IMR-90 (cell line): Measurements from ENCODE around the gene THOC6. TPM values are rescaled to one million over a fixed set of nuclear protein-coding genes. Genes with fewer than 3 reads are reported as not detected.
A peak's percentile ranks its signal among the peaks of the same experiment; 100 is the strongest.

ENCODE experiments used
- ATAC-seq: fragments of 200-7000 bp; cut with Tn5 transposase; 2 replicates; pipeline ENCODE4 v1.9.1; 2020; ENCODE audit warnings: low read depth, mild to moderate bottlenecking, moderate library complexity
- BruUV-seq: library from RNA; stranded (reverse); fragments of 400-500 nt; replicated peaks from 2 replicates; lab custom pipeline; 2021; lab: Mats Ljungman, UMichigan
- CTCF ChIA-PET: fragments of 300-600 bp; formaldehyde crosslinking; extraction: SDS; loops from one replicate; lab custom pipeline; 2021; ENCODE audit warnings: antibody characterized with exemption; lab: Yijun Ruan, JAX
- POLR2A ChIA-PET: fragments of 300-600 bp; sonication (Branson Sonifier 250); formaldehyde crosslinking; loops from one replicate; lab custom pipeline; 2022; ENCODE audit warnings: antibody characterized with exemption; ENCODE audit not compliant: unreplicated experiment; lab: Charles Lee
- DNase-seq: peaks from one replicate; pipeline ENCODE4 v3.0.0; 2013
- H2AFZ ChIP-seq: replicated peaks from 2 replicates; pipeline ENCODE3; 2013; ENCODE audit warnings: low read length, mild to moderate bottlenecking; ENCODE audit not compliant: poor library complexity
- H2AK5ac ChIP-seq: 2 replicates; pipeline ENCODE4 v1.6.1; 2013; ENCODE audit warnings: low read depth, low read length, inconsistent platforms
- H2AK9ac ChIP-seq: replicated peaks from 2 replicates; pipeline ENCODE3; 2013; ENCODE audit warnings: mild to moderate bottlenecking, low read depth, low read length, moderate library complexity; ENCODE audit not compliant: poor library complexity
- H2BK120ac ChIP-seq: 2 replicates; pipeline ENCODE4 v1.6.1; 2013; ENCODE audit warnings: low read depth, low read length, inconsistent platforms
- H2BK15ac ChIP-seq: 3 replicates; pipeline ENCODE4 v1.6.1; 2013; ENCODE audit warnings: low read depth, low read length, inconsistent platforms
- H2BK20ac ChIP-seq: 2 replicates; pipeline ENCODE4 v1.6.1; 2013; ENCODE audit warnings: low read depth, mild to moderate bottlenecking, inconsistent platforms, low read length, moderate library complexity
- H2BK5ac ChIP-seq: 2 replicates; pipeline ENCODE4 v1.6.1; 2013; ENCODE audit warnings: mild to moderate bottlenecking, low read depth, low read length, inconsistent platforms; ENCODE audit not compliant: poor library complexity, severe bottlenecking
- H3K14ac ChIP-seq: replicated peaks from 2 replicates; pipeline ENCODE4 v1.6.1; 2013; ENCODE audit warnings: low read depth, low read length, inconsistent platforms
- H3K18ac ChIP-seq: 2 replicates; pipeline ENCODE4 v1.6.1; 2013; ENCODE audit warnings: low read depth, low read length, control low read depth
- H3K23ac ChIP-seq: 2 replicates; pipeline ENCODE4 v1.6.1; 2013; ENCODE audit warnings: low read depth, low read length, inconsistent platforms
- H3K27ac ChIP-seq: 2 replicates; pipeline ENCODE4 v1.5.1; 2013; ENCODE audit warnings: mild to moderate bottlenecking, control low read depth, low read length; ENCODE audit not compliant: insufficient read depth
- H3K27me3 ChIP-seq: 2 replicates; pipeline ENCODE4 v1.6.1; 2013; ENCODE audit warnings: low read length; ENCODE audit not compliant: control insufficient read depth, insufficient read depth
- H3K36me3 ChIP-seq: 2 replicates; pipeline ENCODE4 v1.6.1; 2013; ENCODE audit warnings: low read length, mixed read lengths; ENCODE audit not compliant: control insufficient read depth, insufficient read depth
- H3K4ac ChIP-seq: 2 replicates; pipeline ENCODE4 v1.6.1; 2013; ENCODE audit warnings: low read depth, low read length, inconsistent platforms
- H3K4me1 ChIP-seq: 2 replicates; pipeline ENCODE4 v1.6.1; 2013; ENCODE audit warnings: low read length, mixed read lengths; ENCODE audit not compliant: control insufficient read depth, insufficient read depth
- H3K4me2 ChIP-seq: 2 replicates; pipeline ENCODE4 v1.6.1; 2013; ENCODE audit warnings: low read depth, mild to moderate bottlenecking, control low read depth, low read length, moderate library complexity
- H3K4me3 ChIP-seq: 2 replicates; pipeline ENCODE4 v1.5.1; 2013; ENCODE audit warnings: low read depth, mild to moderate bottlenecking, control low read depth, low read length, moderate library complexity; ENCODE audit not compliant: insufficient read depth
- H3K56ac ChIP-seq: 2 replicates; pipeline ENCODE4 v1.6.1; 2013; ENCODE audit warnings: low read length, inconsistent platforms; ENCODE audit not compliant: insufficient read depth; ENCODE audit errors: extremely low read depth
- H3K79me1 ChIP-seq, 2 experiments: 2 replicates each; pipeline ENCODE4 v1.6.1; 2013; ENCODE audit warnings: low read length in 2 of 2, inconsistent platforms in 1 of 2, low read depth in 1 of 2
- H3K9ac ChIP-seq: 2 replicates; pipeline ENCODE4 v1.6.1; 2013; ENCODE audit warnings: low read depth, low read length, control low read depth
- H3K9me1 ChIP-seq: 2 replicates; pipeline ENCODE4 v1.6.1; 2013; ENCODE audit warnings: low read length, inconsistent platforms; ENCODE audit not compliant: insufficient read depth
- H3K9me3 ChIP-seq: 2 replicates; pipeline ENCODE4 v1.6.1; 2013; ENCODE audit warnings: low read length; ENCODE audit not compliant: control insufficient read depth, insufficient read depth
- H4K20me1 ChIP-seq: 2 replicates; pipeline ENCODE4 v1.6.1; 2013; ENCODE audit warnings: low read length, inconsistent platforms; ENCODE audit not compliant: insufficient read depth
- H4K5ac ChIP-seq: 2 replicates; pipeline ENCODE4 v1.6.1; 2013; ENCODE audit warnings: mild to moderate bottlenecking, low read depth, low read length, control low read depth
- H4K8ac ChIP-seq, 2 experiments: 2 replicates each; pipeline ENCODE4 v1.6.1; 2013; ENCODE audit warnings: low read depth in 2 of 2, low read length in 2 of 2, control low read depth in 1 of 2, inconsistent platforms in 1 of 2
- H4K91ac ChIP-seq: 2 replicates; pipeline ENCODE4 v1.6.1; 2013; ENCODE audit warnings: low read depth, low read length, inconsistent platforms; ENCODE audit not compliant: insufficient read depth
- CHD1 ChIP-seq: IDR thresholded peaks from 2 replicates; pipeline ENCODE4 v1.6.1; 2012; ENCODE audit warnings: low read depth, low read length, improper control_type of control experiment
- FOS ChIP-seq: fragments of 150-350 bp; IDR thresholded peaks from 2 replicates; pipeline ENCODE4 v1.6.1; 2016; ENCODE audit warnings: low read depth, low read length
- MAFK ChIP-seq: IDR thresholded peaks from 2 replicates; pipeline ENCODE4 v1.6.1; 2012; ENCODE audit warnings: low read depth, low read length, improper control_type of control experiment
- MAZ ChIP-seq: IDR thresholded peaks from 2 replicates; pipeline ENCODE4 v1.6.1; 2012; ENCODE audit warnings: low read depth, mild to moderate bottlenecking, low read length, improper control_type of control experiment, moderate library complexity, borderline replicate concordance
- POLR2A ChIP-seq: IDR thresholded peaks from 2 replicates; pipeline ENCODE4 v1.6.1; 2012; ENCODE audit warnings: mild to moderate bottlenecking, low read depth, low read length
- RAD21 ChIP-seq: IDR thresholded peaks from 2 replicates; pipeline ENCODE4 v1.6.1; 2012; ENCODE audit warnings: low read length, improper control_type of control experiment
- RCOR1 ChIP-seq: IDR thresholded peaks from 2 replicates; pipeline ENCODE4 v1.6.1; 2012; ENCODE audit warnings: mild to moderate bottlenecking, low read length, improper control_type of control experiment; ENCODE audit not compliant: insufficient replicate concordance
- RFX5 ChIP-seq: IDR thresholded peaks from 2 replicates; pipeline ENCODE4 v1.8.0; 2012; ENCODE audit warnings: low read depth, mild to moderate bottlenecking, low read length, moderate library complexity
- WGBS, 2 experiments: methylation state at CpG; one replicate each; pipeline versions ENCODE4 v1.1.5 to v1.1.7; 2013; ENCODE audit warnings: missing lambda C conversion rate in 2 of 2; ENCODE audit not compliant: insufficient read length in 1 of 2; ENCODE audit errors: extremely low coverage in 2 of 2; 5-methylcytosine and 5-hydroxymethylcytosine counted together
- dilution Hi-C: fragments of 300-500 bp; cut with HindIII; formaldehyde crosslinking; loops from one replicate; pipeline ENCODE4 v1.14.3; 2018; ENCODE audit warnings: low sequenced_read_pairs; ENCODE audit not compliant: unreplicated experiment
- in situ Hi-C: fragments of 300-500 bp; cut with MboI; formaldehyde crosslinking; loops from 3 replicates; pipeline ENCODE4 v1.14.3; 2019; ENCODE audit warnings: low sequenced_read_pairs, inconsistent platforms, mixed read lengths
- intact Hi-C: fragments of 100-400 bp; cut with micrococcal nuclease; formaldehyde crosslinking; loops from 2 replicates; pipeline ENCODE4 v1.10.0; 2022
- polyA plus RNA-seq, 3 experiments: library from polyadenylated mRNA; depleted of rRNA; stranded (reverse); fragments of >200 nt; gene quantifications; 2 replicates each; pipeline ENCODE4 v1.2.3, GENCODE V29; 2012; ENCODE audit warnings: low replicate concordance in 1 of 3
- total RNA-seq: library from RNA; depleted of rRNA; stranded (reverse); fragments of >200 nt; gene quantifications from 2 replicates; pipeline ENCODE4 v1.2.3, GENCODE V29; 2012
- TF ChIP-seq, protein P1 (sequence below): fragments of 150-350 bp; IDR thresholded peaks from 2 replicates; pipeline ENCODE4 v1.6.1; 2017; ENCODE audit warnings: mild to moderate bottlenecking, antibody characterized with exemption, low read length, low read depth
- TF ChIP-seq, protein P2 (sequence below): conservative IDR thresholded peaks from 2 replicates; pipeline ENCODE4 v1.5.1; 2012; ENCODE audit warnings: mild to moderate bottlenecking, low read depth, low read length, improper control_type of control experiment
- TF ChIP-seq, protein P3 (sequence below): fragments of 150-350 bp; IDR thresholded peaks from 2 replicates; pipeline ENCODE4 v1.6.1; 2016; ENCODE audit warnings: low read depth, mild to moderate bottlenecking, low read length, moderate library complexity, borderline replicate concordance

Gene THOC6
- total and polyA plus RNA-seq, 2 of the 4 experiments (the other 2 are of a cell fraction) = 16.8 to 23.1 TPM

DNA sequence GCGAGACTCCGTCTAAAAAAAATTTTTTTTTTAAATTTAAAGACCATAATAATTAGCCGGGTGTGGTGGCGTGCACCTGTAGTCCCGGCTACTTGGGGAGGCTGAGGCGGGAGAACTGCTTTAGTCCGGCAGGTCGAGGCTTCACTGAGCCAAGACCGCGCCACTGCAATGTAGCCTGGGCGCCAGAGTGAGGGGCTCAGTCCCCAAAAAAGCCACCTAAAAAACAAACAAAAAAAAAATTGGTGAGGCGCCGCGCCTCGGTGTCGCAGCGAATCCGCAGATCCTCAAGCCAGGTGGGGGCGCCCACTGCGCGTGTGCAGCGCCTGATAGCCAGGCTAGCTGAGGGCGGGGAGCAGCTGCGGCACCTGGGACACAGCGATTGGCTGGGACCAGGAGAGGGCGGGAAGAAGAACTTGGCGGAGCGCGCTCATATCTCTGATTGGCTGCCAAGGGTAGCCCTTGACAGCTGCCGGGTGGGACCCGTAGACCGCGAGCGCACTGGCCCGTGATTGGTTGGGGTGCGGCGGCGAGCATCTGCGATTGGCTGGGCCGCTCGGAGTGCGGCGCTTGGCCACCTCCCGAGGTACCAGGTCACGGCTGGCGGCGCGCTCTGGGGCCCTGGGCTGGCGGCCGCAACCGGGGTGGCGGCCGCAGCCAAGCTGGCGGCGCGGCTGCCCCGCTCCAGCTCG lies 20.1 kb upstream of the THOC6 start:
- Histone ChIP-seq H2AFZ (peak overlapping the region; percentile 72), H3K56ac (no peak overlapping the region), H3K9me3 (no peaks in the 10 kb centered on the region), H3K18ac (no peak overlapping the region), H3K9ac (no peak overlapping the region), H3K23ac (no peak overlapping the region), H3K4me3 (0 out of 2 replicates have a peak overlapping the region, but pooled peaks have one; percentile 19), H2AK9ac (no peak overlapping the region), H3K79me1 (no peaks in the 10 kb centered on the region), H4K91ac (no peak overlapping the region), H2BK20ac (no peak overlapping the region), H4K20me1 (no peaks in the 10 kb centered on the region), H3K14ac (no peak overlapping the region), H3K4me2 (no peak overlapping the region), H2BK15ac (no peak overlapping the region), H3K36me3 (no peaks in the 10 kb centered on the region), H3K4ac (no peak overlapping the region), H4K5ac (no peak overlapping the region), H3K27ac (no peak overlapping the region), H3K4me1 (no peaks in the 10 kb centered on the region), H3K27me3 (peaks cover 39% of the 10 kb centered on the region), H2BK5ac (no peak overlapping the region), H2BK120ac (no peak overlapping the region), H3K9me1 (no peaks in the 10 kb centered on the region), H2AK5ac (no peak overlapping the region), H4K8ac (no peak overlapping the region)
- dilution Hi-C loops (no loop called here), intact Hi-C loops (no loop called here), in situ Hi-C loops (no loop called here)
- POLR2A ChIA-PET = no interaction called here
- TF ChIP-seq MAZ (peak; percentile 58; the same call in 1 of the 2 replicates), FOS (peak; percentile 75; the same call in 1 of the 2 replicates), MAFK (no peak), RFX5 (no peak), RCOR1 (peak; percentile 37), CHD1 (no peak), POLR2A (no peak), RAD21 (peak; percentile 56)
- TF ChIP-seq, protein P1, sequence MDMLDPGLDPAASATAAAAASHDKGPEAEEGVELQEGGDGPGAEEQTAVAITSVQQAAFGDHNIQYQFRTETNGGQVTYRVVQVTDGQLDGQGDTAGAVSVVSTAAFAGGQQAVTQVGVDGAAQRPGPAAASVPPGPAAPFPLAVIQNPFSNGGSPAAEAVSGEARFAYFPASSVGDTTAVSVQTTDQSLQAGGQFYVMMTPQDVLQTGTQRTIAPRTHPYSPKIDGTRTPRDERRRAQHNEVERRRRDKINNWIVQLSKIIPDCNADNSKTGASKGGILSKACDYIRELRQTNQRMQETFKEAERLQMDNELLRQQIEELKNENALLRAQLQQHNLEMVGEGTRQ = peak; percentile 51
- TF ChIP-seq, protein P2, sequence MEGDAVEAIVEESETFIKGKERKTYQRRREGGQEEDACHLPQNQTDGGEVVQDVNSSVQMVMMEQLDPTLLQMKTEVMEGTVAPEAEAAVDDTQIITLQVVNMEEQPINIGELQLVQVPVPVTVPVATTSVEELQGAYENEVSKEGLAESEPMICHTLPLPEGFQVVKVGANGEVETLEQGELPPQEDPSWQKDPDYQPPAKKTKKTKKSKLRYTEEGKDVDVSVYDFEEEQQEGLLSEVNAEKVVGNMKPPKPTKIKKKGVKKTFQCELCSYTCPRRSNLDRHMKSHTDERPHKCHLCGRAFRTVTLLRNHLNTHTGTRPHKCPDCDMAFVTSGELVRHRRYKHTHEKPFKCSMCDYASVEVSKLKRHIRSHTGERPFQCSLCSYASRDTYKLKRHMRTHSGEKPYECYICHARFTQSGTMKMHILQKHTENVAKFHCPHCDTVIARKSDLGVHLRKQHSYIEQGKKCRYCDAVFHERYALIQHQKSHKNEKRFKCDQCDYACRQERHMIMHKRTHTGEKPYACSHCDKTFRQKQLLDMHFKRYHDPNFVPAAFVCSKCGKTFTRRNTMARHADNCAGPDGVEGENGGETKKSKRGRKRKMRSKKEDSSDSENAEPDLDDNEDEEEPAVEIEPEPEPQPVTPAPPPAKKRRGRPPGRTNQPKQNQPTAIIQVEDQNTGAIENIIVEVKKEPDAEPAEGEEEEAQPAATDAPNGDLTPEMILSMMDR = peak; percentile 54
- TF ChIP-seq, protein P3, sequence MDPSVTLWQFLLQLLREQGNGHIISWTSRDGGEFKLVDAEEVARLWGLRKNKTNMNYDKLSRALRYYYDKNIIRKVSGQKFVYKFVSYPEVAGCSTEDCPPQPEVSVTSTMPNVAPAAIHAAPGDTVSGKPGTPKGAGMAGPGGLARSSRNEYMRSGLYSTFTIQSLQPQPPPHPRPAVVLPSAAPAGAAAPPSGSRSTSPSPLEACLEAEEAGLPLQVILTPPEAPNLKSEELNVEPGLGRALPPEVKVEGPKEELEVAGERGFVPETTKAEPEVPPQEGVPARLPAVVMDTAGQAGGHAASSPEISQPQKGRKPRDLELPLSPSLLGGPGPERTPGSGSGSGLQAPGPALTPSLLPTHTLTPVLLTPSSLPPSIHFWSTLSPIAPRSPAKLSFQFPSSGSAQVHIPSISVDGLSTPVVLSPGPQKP = no peak
- ATAC-seq (peak; percentile 99), DNase-seq (peak; percentile 98)
- CTCF ChIA-PET = interaction anchor here (0.5 to 1.3 kb wide), 9 partner anchors 9 to 93 kb away, joined by 3 to 12 read pairs (median 3); no protein-coding TSS in a partner anchor
- no TSS peak for BruUV-seq
- WGBS, 2 experiments = 2% methylated on average over 26 of the region's 58 CpGs; no CpG with 5 or more reads in 1 of the 2 experiments
